ENCODE results near the gene TUBA3E. TPM values are rescaled to one million over a fixed set of nuclear protein-coding genes. Genes with fewer than 3 reads are reported as not detected.

The TUBA3E gene
- total and polyA plus RNA-seq, 2 donors (not counting 3 experiments of a cell fraction or from before 2014, with no cell fraction given), result not detected

DNA sequence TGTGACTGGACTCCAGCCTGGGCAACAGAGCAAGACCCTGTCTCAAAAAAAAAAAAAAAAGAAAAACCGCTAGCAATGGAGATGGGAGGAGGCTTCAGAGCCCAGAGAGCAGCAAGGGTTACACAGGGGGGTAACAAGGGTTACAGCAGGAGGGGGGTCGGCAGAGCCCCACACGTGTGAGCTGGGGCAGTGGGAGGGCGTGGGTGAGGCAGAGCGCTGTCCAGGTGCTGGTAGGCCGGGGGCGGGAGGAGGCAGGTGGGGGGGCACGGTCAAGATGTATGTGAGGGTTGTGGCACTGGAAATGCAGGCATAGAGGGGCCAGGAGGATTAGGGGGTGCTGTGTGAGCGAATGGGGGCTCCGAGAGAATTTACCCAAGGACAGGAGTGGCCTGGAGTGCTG lies 12.8 kb downstream of the TUBA3E start:
- Histone ChIP-seq H3K9ac (replicated peaks; ENCODE audit: extremely low read depth, insufficient read depth, low read length) (no peak overlapping the region), H3K36me3 (ENCODE audit: control insufficient read depth in 2 of 2, extremely low read depth in 1 of 2, insufficient read depth in 2 of 2, low read length in 2 of 2) (peaks cover 0 to 4% of the 10 kb centered on the region in 2 experiments), H3K4me2 (ENCODE audit: insufficient read depth, low read length) (no peak overlapping the region), H3K27me3 (ENCODE audit: control insufficient read depth in 2 of 2, insufficient read depth in 2 of 2, low read length in 2 of 2) (no peaks in the 10 kb centered on the region), H3K9me3 (replicated peaks; ENCODE audit: control insufficient read depth, insufficient read depth, low read length) (no peaks in the 10 kb centered on the region), H3K4me1 (ENCODE audit: control insufficient read depth, extremely low read depth, insufficient read depth, low read length) (peaks cover 9% of the 10 kb centered on the region), H3K27ac (ENCODE audit: insufficient read depth, low read depth, low read length) (no peak overlapping the region), H2AFZ (ENCODE audit: low read depth, low read length) (no peak overlapping the region), H4K20me1 (replicated peaks; ENCODE audit: control insufficient read depth, extremely low read depth, insufficient read depth, low read length) (no peaks in the 10 kb centered on the region), H3K4me3 (replicated peaks in 1 of 3; ENCODE audit: insufficient read depth in 1 of 3, low read depth in 1 of 3, low read length in 3 of 3) (no peak overlapping the region), H3K79me2 (ENCODE audit: control insufficient read depth, insufficient read depth, low read length) (peaks cover 40% of the 10 kb centered on the region), H3K9me1 (replicated peaks; ENCODE audit: control insufficient read depth, extremely low read depth, insufficient read depth, low read length) (no peaks in the 10 kb centered on the region)
- FAIRE-seq (no peak), DNase-seq (ENCODE audit: low read depth, low spot score) (no peak)
- no TSS peak for BruUV-seq (replicated peaks)
- POLR2A ChIA-PET, result interaction anchor here (0.6 kb wide), 1 partner anchor 1304 kb away, joined by 3 read pairs; no protein-coding TSS in a partner anchor
- intact Hi-C loops (cut with micrococcal nuclease) (no loop called here), dilution Hi-C loops (cut with MboI; ENCODE audit: extremely low pct_ligation_motif_present, low sequenced_read_pairs) (no loop called here)
- TF ChIP-seq POLR2A (IDR thresholded peaks at IDR 0.05; ENCODE audit: low read depth, low read length) (no peak), GATA2 (IDR thresholded peaks at IDR 0.05; ENCODE audit: insufficient read depth, insufficient read length, low read depth, low read length) (no peak), MYC (IDR thresholded peaks at IDR 0.05; ENCODE audit: low read depth, low read length) (no peak), JUN (IDR thresholded peaks at IDR 0.05; ENCODE audit: borderline replicate concordance, insufficient read depth, insufficient read length, low read depth) (no peak), POLR2AphosphoS5 (IDR thresholded peaks at IDR 0.05; ENCODE audit: insufficient read depth, low read depth, low read length) (no peak)
- TF ChIP-seq, protein P1, sequence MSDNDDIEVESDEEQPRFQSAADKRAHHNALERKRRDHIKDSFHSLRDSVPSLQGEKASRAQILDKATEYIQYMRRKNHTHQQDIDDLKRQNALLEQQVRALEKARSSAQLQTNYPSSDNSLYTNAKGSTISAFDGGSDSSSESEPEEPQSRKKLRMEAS (IDR thresholded peaks at IDR 0.05; ENCODE audit: insufficient read depth, insufficient read length), result no peak
- TF ChIP-seq, protein P2, sequence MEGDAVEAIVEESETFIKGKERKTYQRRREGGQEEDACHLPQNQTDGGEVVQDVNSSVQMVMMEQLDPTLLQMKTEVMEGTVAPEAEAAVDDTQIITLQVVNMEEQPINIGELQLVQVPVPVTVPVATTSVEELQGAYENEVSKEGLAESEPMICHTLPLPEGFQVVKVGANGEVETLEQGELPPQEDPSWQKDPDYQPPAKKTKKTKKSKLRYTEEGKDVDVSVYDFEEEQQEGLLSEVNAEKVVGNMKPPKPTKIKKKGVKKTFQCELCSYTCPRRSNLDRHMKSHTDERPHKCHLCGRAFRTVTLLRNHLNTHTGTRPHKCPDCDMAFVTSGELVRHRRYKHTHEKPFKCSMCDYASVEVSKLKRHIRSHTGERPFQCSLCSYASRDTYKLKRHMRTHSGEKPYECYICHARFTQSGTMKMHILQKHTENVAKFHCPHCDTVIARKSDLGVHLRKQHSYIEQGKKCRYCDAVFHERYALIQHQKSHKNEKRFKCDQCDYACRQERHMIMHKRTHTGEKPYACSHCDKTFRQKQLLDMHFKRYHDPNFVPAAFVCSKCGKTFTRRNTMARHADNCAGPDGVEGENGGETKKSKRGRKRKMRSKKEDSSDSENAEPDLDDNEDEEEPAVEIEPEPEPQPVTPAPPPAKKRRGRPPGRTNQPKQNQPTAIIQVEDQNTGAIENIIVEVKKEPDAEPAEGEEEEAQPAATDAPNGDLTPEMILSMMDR (IDR thresholded peaks at IDR 0.05; ENCODE audit: extremely low read depth in 1 of 2, insufficient read depth in 1 of 2, low read depth in 1 of 2, low read length in 2 of 2), result no peak
- CTCF ChIA-PET, result interaction anchor here (1.0 to 1.2 kb wide), 2 partner anchors 147 to 1304 kb away, joined by 3 read pairs; no protein-coding TSS in a partner anchor

All from endothelial cell of umbilical vein (primary cell).